ENCODE data around the gene RABGAP1.

RABGAP1 gene

DNA sequence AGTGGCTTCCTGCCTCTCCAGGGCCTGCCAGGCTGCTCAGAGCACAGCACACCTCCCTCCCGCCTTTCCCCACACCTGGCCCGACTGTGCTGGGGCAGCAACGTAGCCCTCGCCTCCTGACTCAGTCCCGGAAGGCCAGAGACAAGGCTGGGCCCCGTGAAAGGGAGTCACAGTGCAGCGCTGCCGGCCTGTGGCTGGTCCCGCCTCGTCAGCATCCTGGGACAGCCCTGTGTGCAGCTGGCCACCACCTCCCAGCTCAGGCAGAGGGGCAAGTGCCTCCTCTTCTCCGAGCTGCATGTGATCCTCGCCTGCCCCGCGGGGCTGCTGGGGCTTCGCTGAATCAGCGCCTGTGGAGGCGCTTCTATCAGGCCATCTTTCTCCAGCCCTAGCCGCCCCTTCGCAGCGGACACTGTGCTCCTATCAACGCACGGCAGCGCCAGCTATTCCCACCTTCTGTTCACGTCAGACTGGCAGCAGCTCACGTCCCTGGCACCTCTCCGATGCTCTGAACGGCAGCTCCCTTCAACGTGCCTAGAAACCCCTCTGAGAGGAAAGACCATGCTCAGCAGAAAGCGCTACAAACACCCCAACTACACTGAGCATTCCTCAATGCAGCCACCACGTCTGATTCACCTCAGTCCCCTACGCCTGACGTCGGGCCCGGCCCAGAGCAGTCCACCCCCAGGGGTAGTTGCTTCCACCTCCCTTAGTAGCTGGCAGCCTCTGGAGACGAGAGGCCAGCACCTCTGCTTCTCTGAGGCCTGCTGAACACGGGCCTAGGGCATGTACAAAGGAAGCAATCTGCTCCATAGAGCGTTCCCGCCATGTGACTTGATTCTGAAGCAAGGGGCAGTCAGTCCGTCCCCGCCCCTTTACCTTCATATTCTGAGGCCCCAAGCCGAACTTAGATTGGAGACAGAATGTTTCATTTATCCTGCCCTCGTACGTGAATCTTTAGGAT, 171.5 kb downstream of the RABGAP1 start:
- DNase-seq (ENCODE audit: low spot score) = no peak

DNA sequence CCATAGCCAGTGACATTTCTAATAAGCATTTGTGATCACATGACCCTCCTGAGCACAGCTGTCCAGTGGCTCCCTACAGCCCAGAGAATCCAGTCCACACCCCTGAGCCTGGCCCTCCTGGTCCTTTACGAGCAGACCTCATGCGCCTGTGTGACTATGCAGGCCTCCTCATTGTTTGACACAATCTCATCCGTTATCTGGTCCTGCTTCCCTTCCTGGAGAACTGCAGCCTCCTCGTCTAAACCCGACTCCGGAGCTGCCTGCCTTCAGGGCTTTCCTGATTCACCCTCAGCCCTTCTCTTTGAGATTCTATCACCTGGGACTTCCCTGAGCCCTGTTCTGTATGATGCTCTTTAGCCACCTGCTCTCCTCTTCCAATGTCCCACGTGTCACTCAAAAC, 172.4 kb downstream of the RABGAP1 start:
- DNase-seq (ENCODE audit: low spot score) = no peak

DNA sequence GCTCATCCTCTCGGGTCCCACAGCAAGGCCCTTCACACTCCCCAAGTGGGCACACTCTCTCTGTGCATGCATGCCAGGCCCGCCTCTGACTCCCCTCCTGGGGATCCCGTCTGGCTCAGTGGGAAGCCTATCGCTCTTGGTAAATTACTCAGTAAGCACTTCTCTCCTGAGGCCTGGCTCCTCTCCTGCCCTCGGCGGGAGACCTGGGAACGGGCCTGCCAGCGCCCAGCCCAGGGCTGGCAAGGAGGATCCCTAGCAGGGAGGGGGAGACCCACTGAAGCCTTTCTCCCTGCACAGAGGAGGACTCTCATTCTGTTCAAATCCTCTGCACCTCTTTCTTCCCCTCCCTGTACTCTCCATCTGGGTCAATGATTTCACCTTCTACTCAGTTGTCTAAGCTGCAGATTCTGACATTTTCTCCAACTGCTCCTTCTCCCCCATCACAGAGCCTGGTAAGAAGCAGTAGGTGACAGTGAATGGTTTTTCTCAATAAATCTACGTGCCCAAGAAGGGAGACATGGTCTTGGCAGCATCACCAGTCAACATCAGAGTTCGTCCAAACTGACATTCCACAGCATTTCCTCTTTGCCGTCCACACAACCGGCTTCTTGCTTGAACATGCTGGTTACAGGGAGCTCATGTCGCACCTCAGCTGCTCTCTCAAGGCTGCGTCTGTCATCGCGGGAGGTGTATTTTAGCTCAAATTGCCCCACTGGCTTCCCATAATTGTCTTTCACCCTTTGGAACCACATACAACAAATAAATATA, 174.5 kb downstream of the RABGAP1 start:
- no peak for DNase-seq (ENCODE audit: low spot score)

GRCh38 chr9:123116036-123116435, 175.2 kb downstream of the RABGAP1 start:
- no peak for DNase-seq (ENCODE audit: low spot score)

- DNase-seq (ENCODE audit: low spot score) = no peak
These were observed 178.7 kb downstream of the RABGAP1 start for GRCh38 chr9:123119566-123119965.

DNA sequence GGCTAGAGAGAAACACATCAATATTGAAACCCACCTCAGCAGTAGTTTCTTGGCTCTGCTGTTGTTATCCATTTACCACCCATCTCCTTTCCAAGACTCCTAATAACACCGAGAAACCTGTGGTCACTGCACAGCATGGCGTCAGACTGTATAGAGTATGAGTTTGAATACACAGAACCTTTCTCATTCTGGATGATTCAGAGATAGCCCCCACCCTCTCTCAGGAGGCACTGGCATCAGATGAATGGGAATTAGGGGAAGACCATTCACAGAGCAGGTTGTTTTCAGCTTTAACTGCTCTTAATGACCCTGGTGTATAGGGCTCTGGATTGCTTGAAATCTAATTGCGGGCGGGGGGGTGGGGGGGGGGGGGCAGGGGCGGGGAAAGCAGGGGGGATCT, 179.3 kb downstream of the RABGAP1 start:
- no peak for DNase-seq (ENCODE audit: low spot score)

DNA sequence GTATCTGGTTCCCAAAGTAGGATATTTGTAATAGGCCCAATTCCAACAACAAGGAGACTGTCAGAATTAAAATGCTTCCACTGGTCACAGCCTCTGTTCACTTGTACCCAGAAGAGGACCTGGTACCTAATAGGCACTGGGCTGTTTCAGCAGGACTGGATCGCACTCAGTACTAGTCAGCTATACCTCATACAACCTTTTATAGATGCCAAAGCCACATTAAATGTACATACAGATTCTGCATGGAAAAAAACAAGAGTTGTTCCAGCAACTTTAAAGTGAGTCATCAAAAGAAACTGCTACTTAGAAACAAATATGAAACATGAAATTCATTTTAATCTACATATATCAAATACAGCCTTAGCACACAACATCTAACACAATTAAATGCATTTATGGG, 180.1 kb downstream of the RABGAP1 start:
- DNase-seq (ENCODE audit: low spot score) = no peak

GRCh38 chr9:123121457-123121856, 180.6 kb downstream of the RABGAP1 start:
- no peak for DNase-seq (ENCODE audit: low spot score)

- DNase-seq (ENCODE audit: low spot score) = no peak
These were observed 186.8 kb downstream of the RABGAP1 start for GRCh38 chr9:123127512-123128075.

DNA sequence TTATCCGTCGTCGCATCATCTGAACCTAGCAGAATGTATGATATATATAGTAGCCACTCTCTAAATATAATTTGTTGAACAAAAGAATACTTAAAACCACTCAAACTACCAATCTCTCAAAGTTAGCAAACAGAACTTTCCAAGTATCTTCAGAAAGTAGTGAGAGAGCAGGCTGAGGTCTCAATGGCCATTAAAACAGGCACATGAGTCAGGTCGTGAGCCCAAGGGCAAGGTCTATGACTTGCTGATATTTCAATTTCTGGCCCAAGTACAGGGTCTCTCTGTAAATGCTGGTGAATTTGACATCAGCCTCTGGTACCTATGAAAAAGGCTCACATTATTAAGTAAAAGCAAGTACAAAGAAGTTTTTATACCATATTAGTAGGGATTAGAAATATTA, 187.8 kb downstream of the RABGAP1 start:
- DNase-seq (ENCODE audit: low spot score) = no peak

- no peak for DNase-seq (ENCODE audit: low spot score)
These were observed 188.6 kb downstream of the RABGAP1 start for GRCh38 chr9:123129423-123129822.

DNA sequence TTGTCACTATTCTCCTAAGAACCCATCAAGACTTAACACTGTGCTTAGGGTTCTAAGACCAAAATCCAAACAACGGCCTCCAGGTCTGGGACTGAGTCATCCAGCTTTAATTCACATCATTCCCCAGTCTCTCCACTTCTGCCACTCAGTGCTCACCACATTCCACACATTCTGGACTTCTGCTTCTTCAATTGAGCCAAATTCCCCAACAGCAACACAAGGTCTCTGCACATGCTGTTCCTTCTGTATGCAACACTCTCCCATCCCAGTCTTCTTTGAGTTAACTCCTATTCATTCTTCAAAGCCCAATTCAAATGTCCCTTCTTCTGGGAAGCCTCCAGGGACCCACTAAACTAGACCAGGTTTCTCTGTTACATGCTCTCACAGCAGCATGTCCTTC, 190.4 kb downstream of the RABGAP1 start:
- no peak for DNase-seq (ENCODE audit: low spot score)

- DNase-seq (ENCODE audit: low spot score) = no peak
These were observed 191.2 kb downstream of the RABGAP1 start for GRCh38 chr9:123131993-123132392.

DNA sequence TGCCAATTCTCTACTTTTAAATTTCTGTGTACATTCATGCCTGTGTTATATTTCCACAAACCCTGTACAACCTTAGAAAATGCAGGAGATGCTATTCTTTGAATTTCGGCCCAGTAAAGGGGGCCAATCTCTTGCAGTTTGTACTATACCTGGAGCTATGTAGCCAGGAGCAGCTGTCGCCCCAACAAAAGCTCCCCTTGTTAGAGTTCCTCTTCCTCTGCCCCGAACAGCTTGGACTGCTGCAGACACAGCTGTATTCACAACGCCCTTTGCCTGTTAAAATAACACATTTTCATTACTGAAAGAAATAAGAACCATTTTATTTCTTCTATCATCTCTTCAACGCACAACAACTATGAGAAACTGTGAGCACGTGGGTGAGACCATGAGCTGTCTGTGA, 191.9 kb downstream of the RABGAP1 start:
- DNase-seq (ENCODE audit: low spot score) = no peak

DNA sequence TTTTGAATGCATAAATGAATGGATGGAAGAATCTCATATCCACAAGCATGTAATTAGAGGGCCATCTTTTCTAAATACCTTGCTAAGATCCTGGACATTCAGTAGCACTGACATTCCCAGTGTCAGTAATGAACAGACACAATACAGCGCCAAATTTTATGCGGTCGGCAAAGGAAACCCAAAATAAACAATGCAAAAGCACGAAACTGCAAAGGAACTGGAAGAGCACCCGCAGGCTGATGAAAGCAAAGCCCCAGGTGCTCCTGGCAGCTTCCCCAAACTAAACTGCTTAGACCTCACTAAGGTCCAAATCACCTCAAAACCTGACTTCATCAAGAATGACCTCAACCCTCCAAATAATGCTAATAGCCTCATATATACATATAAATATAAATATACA, 194.6 kb downstream of the RABGAP1 start:
- no peak for DNase-seq (ENCODE audit: low spot score)

GRCh38 chr9:123138163-123138562, 197.3 kb downstream of the RABGAP1 start:
- DNase-seq (ENCODE audit: low spot score) = no peak

GRCh38 chr9:123149067-123149466, 208.2 kb downstream of the RABGAP1 start:
- DNase-seq (ENCODE audit: low spot score) = no peak

- DNase-seq (ENCODE audit: low spot score) = no peak
These were observed 210.1 kb downstream of the RABGAP1 start for GRCh38 chr9:123150708-123151503.

Measured in hematopoietic multipotent progenitor cell treated with erythropoietin and hydrocortisone succinate and interleukin-3 and kit ligand, for 17 days (in vitro differentiated cells).